GM12875 (cell line): ENCODE results near the gene HCFC2.

Source experiments
- H3K4me3 ChIP-seq: one replicate; pipeline ENCODE4 v1.5.1; 2011; ENCODE audit warnings: low read depth, low read length, control low read depth
- TF ChIP-seq, protein P1 (sequence below): IDR thresholded peaks from 2 replicates; pipeline ENCODE4 v1.5.1; 2011; ENCODE audit warnings: low read depth, mild to moderate bottlenecking, control low read depth, inconsistent platforms, low read length, moderate library complexity, borderline replicate concordance; ENCODE audit not compliant: insufficient read depth

HCFC2 gene

DNA sequence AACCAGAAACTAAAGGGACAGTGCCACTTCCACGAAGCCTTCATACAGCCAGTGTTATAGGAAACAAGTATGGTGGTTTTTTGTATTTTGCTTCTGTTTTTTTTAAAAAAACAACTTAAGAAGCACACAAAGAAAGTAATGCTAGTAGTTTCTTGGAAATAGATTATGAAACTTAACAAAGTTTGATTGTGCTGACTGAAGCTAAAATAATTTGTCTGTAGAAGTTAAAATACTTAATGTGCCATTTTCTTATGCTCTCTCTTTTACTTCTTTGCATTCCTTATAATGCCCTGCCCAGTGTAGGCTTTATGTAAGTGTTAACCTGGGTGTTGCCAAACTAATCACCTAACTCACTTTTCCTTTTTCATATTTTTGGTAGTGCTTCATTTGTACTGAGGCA is 16.4 kb downstream of the HCFC2 start:
- TF ChIP-seq, protein P1, sequence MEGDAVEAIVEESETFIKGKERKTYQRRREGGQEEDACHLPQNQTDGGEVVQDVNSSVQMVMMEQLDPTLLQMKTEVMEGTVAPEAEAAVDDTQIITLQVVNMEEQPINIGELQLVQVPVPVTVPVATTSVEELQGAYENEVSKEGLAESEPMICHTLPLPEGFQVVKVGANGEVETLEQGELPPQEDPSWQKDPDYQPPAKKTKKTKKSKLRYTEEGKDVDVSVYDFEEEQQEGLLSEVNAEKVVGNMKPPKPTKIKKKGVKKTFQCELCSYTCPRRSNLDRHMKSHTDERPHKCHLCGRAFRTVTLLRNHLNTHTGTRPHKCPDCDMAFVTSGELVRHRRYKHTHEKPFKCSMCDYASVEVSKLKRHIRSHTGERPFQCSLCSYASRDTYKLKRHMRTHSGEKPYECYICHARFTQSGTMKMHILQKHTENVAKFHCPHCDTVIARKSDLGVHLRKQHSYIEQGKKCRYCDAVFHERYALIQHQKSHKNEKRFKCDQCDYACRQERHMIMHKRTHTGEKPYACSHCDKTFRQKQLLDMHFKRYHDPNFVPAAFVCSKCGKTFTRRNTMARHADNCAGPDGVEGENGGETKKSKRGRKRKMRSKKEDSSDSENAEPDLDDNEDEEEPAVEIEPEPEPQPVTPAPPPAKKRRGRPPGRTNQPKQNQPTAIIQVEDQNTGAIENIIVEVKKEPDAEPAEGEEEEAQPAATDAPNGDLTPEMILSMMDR: no peak
- H3K4me3 ChIP-seq: no peak overlapping the region

DNA sequence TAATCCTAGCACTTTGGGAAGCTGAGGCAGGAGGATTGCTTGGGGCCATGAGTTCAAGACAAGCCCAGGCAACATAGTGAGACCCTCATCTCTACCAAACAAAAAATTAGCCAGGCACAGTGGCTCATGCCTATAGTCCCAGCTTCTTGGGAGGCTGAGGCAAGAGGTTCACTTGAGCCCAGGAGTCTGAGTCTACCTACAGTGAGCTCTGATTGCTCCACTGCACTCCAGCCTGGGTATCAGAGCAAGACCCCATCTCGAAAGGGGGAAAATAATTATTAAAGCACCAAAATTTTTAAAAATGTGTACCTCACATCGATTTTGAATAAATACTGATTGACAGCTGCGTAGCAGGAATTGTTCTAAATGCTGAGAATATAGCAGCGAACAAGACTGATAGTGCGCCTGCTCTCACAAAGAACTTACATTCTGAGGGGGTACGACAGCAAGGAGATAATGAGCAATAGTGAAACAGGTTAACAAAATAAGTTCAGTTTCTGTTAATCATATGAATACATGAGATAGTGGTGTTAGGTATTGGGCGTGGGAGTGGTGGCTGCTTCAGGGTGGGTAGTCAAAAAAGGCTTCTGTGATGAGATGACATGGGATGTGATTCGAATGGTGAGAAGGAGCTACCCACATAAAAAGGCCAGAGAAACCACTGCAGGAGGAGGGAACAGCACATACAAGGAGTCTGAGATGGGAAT is 19.6 kb downstream of the HCFC2 start:
- H3K4me3 ChIP-seq: no peak overlapping the region
- TF ChIP-seq, protein P1: no peak

DNA sequence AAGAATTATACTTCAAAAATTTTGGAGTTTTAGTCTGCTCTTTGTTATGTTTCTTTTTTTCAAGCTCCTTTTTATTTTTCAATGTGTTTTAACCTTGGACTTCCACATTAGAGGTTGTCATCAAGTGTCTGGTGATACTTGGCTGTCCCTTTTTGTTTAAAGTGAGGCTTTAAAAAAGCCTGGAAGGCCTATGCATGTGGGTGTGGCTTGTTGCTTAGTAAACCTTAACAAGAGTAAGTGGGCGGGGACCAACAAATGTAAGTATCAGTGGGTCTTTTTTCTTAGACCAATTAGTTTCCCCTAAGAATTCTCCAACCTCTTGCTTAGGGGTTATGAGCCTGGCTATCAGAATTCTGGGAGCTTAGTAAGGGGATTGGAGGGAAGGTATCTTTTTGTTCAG is 26.4 kb downstream of the HCFC2 start:
- H3K4me3 ChIP-seq: no peak overlapping the region
- TF ChIP-seq, protein P1: no peak

DNA sequence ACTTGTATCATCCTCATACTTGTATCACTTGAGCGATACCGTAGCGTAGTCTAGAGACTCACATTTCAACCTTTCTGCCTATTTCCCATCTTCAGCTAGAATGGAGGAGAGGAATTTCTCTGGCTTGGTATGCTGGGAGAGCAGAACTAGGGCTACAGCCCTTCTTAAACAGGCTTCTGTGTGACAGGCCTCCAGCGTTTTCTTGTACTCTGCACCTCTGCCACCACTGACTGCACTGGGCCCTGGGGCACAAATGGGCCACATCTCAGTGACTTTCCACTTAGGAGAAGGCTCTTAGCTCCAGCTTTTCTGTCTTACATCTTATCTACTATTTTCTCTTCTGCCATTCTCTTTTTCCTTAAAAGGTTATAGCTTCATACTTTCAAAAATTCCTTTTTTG is 26.8 kb downstream of the HCFC2 start:
- TF ChIP-seq, protein P1: no peak
- H3K4me3 ChIP-seq: no peak overlapping the region

DNA sequence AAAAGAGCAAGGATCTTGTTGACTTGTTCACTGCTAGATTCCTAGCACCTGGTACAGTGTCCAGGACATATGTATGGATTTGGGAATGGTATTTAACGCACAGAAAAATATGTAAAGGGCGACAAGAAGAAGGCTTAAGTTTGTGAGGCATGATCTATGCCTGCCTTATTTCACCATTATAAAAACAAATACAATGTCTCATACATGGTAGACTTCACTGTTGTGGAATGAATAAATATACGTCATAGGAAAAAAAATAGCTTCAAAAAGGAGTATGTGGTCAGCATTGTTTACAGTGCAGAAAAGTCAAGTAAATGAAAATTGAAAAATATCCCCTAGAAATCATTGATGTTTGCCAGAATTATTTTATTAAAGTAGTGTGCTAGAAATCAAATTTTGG is 30.0 kb downstream of the HCFC2 start:
- H3K4me3 ChIP-seq: no peak overlapping the region
- TF ChIP-seq, protein P1: no peak

DNA sequence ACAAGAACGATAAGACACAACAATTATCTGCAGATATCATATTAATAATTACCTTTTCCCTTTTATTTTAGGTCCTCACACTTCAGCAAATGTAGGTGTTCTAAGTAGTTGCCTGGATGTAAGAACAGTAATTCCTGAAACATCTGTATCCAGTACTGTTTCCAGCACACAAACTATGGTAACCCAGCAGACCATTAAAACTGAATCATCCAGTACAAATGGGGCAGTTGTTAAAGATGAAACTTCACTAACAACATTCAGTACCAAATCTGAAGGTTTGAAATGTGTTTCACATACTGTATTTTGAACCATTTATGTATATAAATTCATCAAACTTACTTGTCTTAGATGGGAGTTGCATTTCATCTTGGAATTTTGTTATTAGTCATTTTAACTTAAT is 31.0 kb downstream of the HCFC2 start:
- TF ChIP-seq, protein P1: no peak
- H3K4me3 ChIP-seq: no peak overlapping the region

DNA sequence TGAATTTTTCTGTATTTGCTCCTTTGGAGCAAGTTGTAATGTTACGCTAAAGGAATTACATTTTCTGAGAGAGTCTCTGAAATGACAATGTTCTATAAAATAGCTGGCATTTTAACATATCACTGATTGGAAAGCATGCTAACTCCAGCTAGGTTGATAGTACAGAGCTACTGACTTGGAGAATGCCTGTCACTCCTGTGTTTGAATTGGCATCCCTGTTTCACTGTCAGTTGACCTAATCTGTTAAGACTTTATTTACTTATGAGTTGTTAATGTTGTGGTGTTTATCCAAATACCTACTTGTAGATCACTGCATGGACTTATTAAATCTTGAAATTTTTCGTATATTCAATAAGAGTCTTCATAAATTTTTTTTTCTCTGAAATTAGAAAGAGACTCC is 33.6 kb downstream of the HCFC2 start:
- no peak overlapping the region for H3K4me3 ChIP-seq
- TF ChIP-seq, protein P1: no peak
